SK-N-SH (cell line): Measurements from ENCODE around the gene ATP8B3. TPM values are rescaled to one million over a fixed set of nuclear protein-coding genes. Genes with fewer than 3 reads are reported as not detected.

Experiments
- CTCF ChIA-PET: fragments of 300-600, 350-600 bp; formaldehyde crosslinking; extraction: SDS; loops from one replicate; lab custom pipeline; 2021; lab: Yijun Ruan, JAX
- POLR2A ChIA-PET: fragments of 350-600 bp; sonication (Branson Sonifier 250); formaldehyde crosslinking; extraction: SDS; loops from one replicate; lab custom pipeline; 2020; ENCODE audit warnings: antibody characterized with exemption, inconsistent platforms; lab: Yijun Ruan, JAX
- DNase-seq: peaks from one replicate; pipeline ENCODE4 v3.0.0; 2012
- H2AFZ ChIP-seq: fragments of 200-600 bp; sonication (generic); 2 replicates; pipeline ENCODE4 v1.8.1; 2016; ENCODE audit warnings: antibody characterized with exemption, mild to moderate bottlenecking, low read depth
- H3F3A ChIP-seq: fragments of 200-600 bp; sonication (generic); replicated peaks from 2 replicates; pipeline ENCODE3; 2016; ENCODE audit warnings: antibody characterized with exemption, mild to moderate bottlenecking; ENCODE audit not compliant: insufficient read depth
- H3K27ac ChIP-seq, 2 experiments: fragments of 200-500 bp in 1 of 2; fragments of 200-600 bp in 1 of 2; sonication (Bioruptor generic) in 1 of 2; sonication (generic), shearing (Covaris generic) in 1 of 2; 2 replicates each; pipeline versions ENCODE4 v1.5.1 to v1.6.1; 2014 to 2016; ENCODE audit warnings: low read depth in 2 of 2, inconsistent platforms in 1 of 2, low read length in 1 of 2, mild to moderate bottlenecking in 1 of 2, mixed read lengths in 1 of 2
- H3K27me3 ChIP-seq: fragments of 200-600 bp; sonication (generic), shearing (Covaris generic); 2 replicates; pipeline ENCODE4 v1.6.1; 2016; ENCODE audit warnings: mixed run types; ENCODE audit not compliant: insufficient read depth
- H3K36me3 ChIP-seq, 2 experiments: fragments of 200-500 bp in 1 of 2; fragments of 200-600 bp in 1 of 2; sonication (Bioruptor generic) in 1 of 2; sonication (generic) in 1 of 2; replicated peaks in 1 of 2; 2 replicates each; pipeline versions ENCODE3 to v1.5.1; 2014 to 2016; ENCODE audit warnings: low read length in 1 of 2, mild to moderate bottlenecking in 1 of 2; ENCODE audit not compliant: insufficient read depth in 2 of 2, control insufficient read depth in 1 of 2
- H3K4me1 ChIP-seq, 2 experiments: fragments of 200-500 bp in 1 of 2; fragments of 200-600 bp in 1 of 2; sonication (Bioruptor generic) in 1 of 2; sonication (generic), shearing (Covaris generic) in 1 of 2; 2 replicates each; pipeline versions ENCODE4 v1.5.1 to v1.6.1; 2014 to 2016; ENCODE audit warnings: low read depth in 1 of 2, low read length in 1 of 2, mixed run types in 1 of 2; ENCODE audit not compliant: insufficient read depth in 2 of 2, control insufficient read depth in 1 of 2
- H3K4me2 ChIP-seq: fragments of 200-600 bp; sonication (generic), shearing (Covaris generic); 2 replicates; pipeline ENCODE4 v1.6.1; 2017; ENCODE audit warnings: mixed run types
- H3K4me3 ChIP-seq, 2 experiments: fragments of 200-500 bp in 1 of 2; fragments of 200-600 bp in 1 of 2; sonication (Bioruptor generic) in 1 of 2; sonication (generic), shearing (Covaris generic) in 1 of 2; 2 replicates each; pipeline versions ENCODE4 v1.5.1 to v1.8.1; 2014 to 2016; ENCODE audit warnings: low read depth in 2 of 2, inconsistent platforms in 1 of 2, low read length in 1 of 2, mild to moderate bottlenecking in 1 of 2, mixed read lengths in 1 of 2, moderate library complexity in 1 of 2
- H3K79me2 ChIP-seq: fragments of 200-600 bp; sonication (generic); 2 replicates; pipeline ENCODE4 v1.8.1; 2017; ENCODE audit warnings: mild to moderate bottlenecking; ENCODE audit not compliant: insufficient read depth
- H3K9ac ChIP-seq: fragments of 200-600 bp; sonication (generic); 2 replicates; pipeline ENCODE4 v1.6.1; 2017; ENCODE audit warnings: mixed run types
- H3K9me2 ChIP-seq: fragments of 200-600 bp; sonication (generic); 2 replicates; pipeline ENCODE4 v1.6.1; 2017; ENCODE audit warnings: mixed run types
- H3K9me3 ChIP-seq: fragments of 200-600 bp; sonication (generic); 2 replicates; pipeline ENCODE4 v1.6.1; 2017; ENCODE audit warnings: mixed run types, mild to moderate bottlenecking, moderate library complexity
- H4K20me1 ChIP-seq: fragments of 200-600 bp; sonication (generic); 2 replicates; pipeline ENCODE4 v1.6.1; 2017; ENCODE audit warnings: mild to moderate bottlenecking, mixed run types; ENCODE audit not compliant: insufficient read depth
- CHD2 ChIP-seq: fragments of 150-350 bp; IDR thresholded peaks from 2 replicates; pipeline ENCODE4 v1.6.1; 2018; ENCODE audit warnings: low read length; ENCODE audit not compliant: partially characterized antibody
- CTCF ChIP-seq: fragments of 200-600 bp; sonication (generic); IDR thresholded peaks from 2 replicates; pipeline ENCODE4 v1.6.1; 2017; ENCODE audit warnings: antibody characterized with exemption, mild to moderate bottlenecking, moderate library complexity
- ELF1 ChIP-seq: IDR thresholded peaks from 2 replicates; pipeline ENCODE4 v1.4.0; 2012
- EP300 ChIP-seq, 2 experiments: IDR thresholded peaks; 2 replicates each; pipeline versions ENCODE4 v1.4.0 to v1.6.1; 2012; ENCODE audit warnings: borderline replicate concordance in 1 of 2, low read depth in 1 of 2, low read length in 1 of 2
- EZH2phosphoT487 ChIP-seq: fragments of 200-600 bp; sonication (generic); IDR thresholded peaks from 2 replicates; pipeline ENCODE4 v1.6.1; 2017; ENCODE audit warnings: low read depth, mixed run types, mild to moderate bottlenecking, antibody characterized with exemption, moderate library complexity, borderline replicate concordance
- FOSL2 ChIP-seq: IDR thresholded peaks from 2 replicates; pipeline ENCODE4 v1.4.0; 2012; ENCODE audit warnings: low read depth, mild to moderate bottlenecking, moderate library complexity, borderline replicate concordance
- FOXJ3 ChIP-seq: sonication (generic); formaldehyde crosslinking; IDR thresholded peaks from 2 replicates; pipeline ENCODE4 v1.5.1; 2020; ENCODE audit warnings: mild to moderate bottlenecking, missing genetic modification reagents
- FOXM1 ChIP-seq: IDR thresholded peaks from 2 replicates; pipeline ENCODE4 v1.4.0; 2012; ENCODE audit warnings: low read depth, mild to moderate bottlenecking
- GABPA ChIP-seq: IDR thresholded peaks from 2 replicates; pipeline ENCODE4 v1.4.0; 2012; ENCODE audit warnings: low read depth, mild to moderate bottlenecking
- GATA2 ChIP-seq: sonication (generic); formaldehyde crosslinking; IDR thresholded peaks from 2 replicates; pipeline ENCODE4 v1.5.0; 2020; ENCODE audit warnings: mild to moderate bottlenecking, missing genetic modification reagents
- IRF3 ChIP-seq: fragments of 150-350 bp; IDR thresholded peaks from 2 replicates; pipeline ENCODE4 v1.6.1; 2016; ENCODE audit warnings: mild to moderate bottlenecking, low read depth, low read length
- JUND ChIP-seq: IDR thresholded peaks from 2 replicates; pipeline ENCODE4 v1.4.0; 2012
- MXI1 ChIP-seq: IDR thresholded peaks from 2 replicates; pipeline ENCODE4 v1.6.1; 2012; ENCODE audit warnings: mild to moderate bottlenecking, low read depth, low read length, improper control_type of control experiment
- NRF1 ChIP-seq: IDR thresholded peaks from 2 replicates; pipeline ENCODE4 v1.6.1; 2012; ENCODE audit warnings: low read depth, mild to moderate bottlenecking, low read length
- RAD21 ChIP-seq: IDR thresholded peaks from 2 replicates; pipeline ENCODE4 v1.6.1; 2012; ENCODE audit warnings: mild to moderate bottlenecking, low read length
- RCOR1 ChIP-seq: fragments of 150-350 bp; IDR thresholded peaks from 2 replicates; pipeline ENCODE4 v1.6.1; 2017; ENCODE audit warnings: antibody characterized with exemption, low read length
- RFX5 ChIP-seq: IDR thresholded peaks from 2 replicates; pipeline ENCODE4 v1.6.1; 2012; ENCODE audit warnings: mild to moderate bottlenecking, improper control_type of control experiment, low read length
- RXRA ChIP-seq: IDR thresholded peaks from 2 replicates; pipeline ENCODE4 v1.4.0; 2012; ENCODE audit warnings: low read depth, mild to moderate bottlenecking, borderline replicate concordance
- SMC3 ChIP-seq: IDR thresholded peaks from 2 replicates; pipeline ENCODE4 v1.6.1; 2012; ENCODE audit warnings: low read depth, low read length, improper control_type of control experiment
- TCF12 ChIP-seq: IDR thresholded peaks from 2 replicates; pipeline ENCODE4 v1.4.0; 2012
- TEAD4 ChIP-seq: IDR thresholded peaks from 2 replicates; pipeline ENCODE4 v1.4.0; 2012; ENCODE audit warnings: mild to moderate bottlenecking, borderline replicate concordance; ENCODE audit not compliant: insufficient read depth
- USF1 ChIP-seq: IDR thresholded peaks from 2 replicates; pipeline ENCODE4 v1.4.0; 2012; ENCODE audit warnings: low read depth, borderline replicate concordance
- USF2 ChIP-seq: fragments of 150-350 bp; IDR thresholded peaks from 2 replicates; pipeline ENCODE4 v1.6.1; 2017; ENCODE audit warnings: antibody characterized with exemption, low read length, low read depth, borderline replicate concordance
- WGBS: methylation state at CpG from one replicate; pipeline ENCODE4 v1.1.6; 2017; ENCODE audit warnings: low lambda C conversion rate; 5-methylcytosine and 5-hydroxymethylcytosine counted together
- polyA plus RNA-seq, 3 experiments: library from polyadenylated mRNA; depleted of rRNA; stranded (reverse); fragments of >200 nt; gene quantifications; 2 replicates each; pipeline ENCODE4 v1.2.3, GENCODE V29; 2012
- TF ChIP-seq, protein P1 (sequence below): IDR thresholded peaks from 2 replicates; pipeline ENCODE4 v1.4.0; 2012; ENCODE audit warnings: low read depth, borderline replicate concordance

ATP8B3 gene
- polyA plus RNA-seq, 1 of the 3 experiments (the other 2 are of a cell fraction) = 8.0 TPM

- 7% methylated on average over 31 of the region's 60 CpGs for WGBS
- no peaks in the 10 kb centered on the region for H3K9me3 ChIP-seq
- peaks cover 4 to 6% of the 10 kb centered on the region in 2 experiments for H3K36me3 ChIP-seq
- peaks cover 88% of the 10 kb centered on the region for H4K20me1 ChIP-seq
- H3K79me2 ChIP-seq = peaks cover 78% of the 10 kb centered on the region
- peaks cover 19% of the 10 kb centered on the region for H3F3A ChIP-seq
- H3K27ac ChIP-seq = peak within 1 kb of the TSS; percentile 96 to 99
- H3K27me3 ChIP-seq = no peaks in the 10 kb centered on the region
- peak; percentile 97 for DNase-seq
- no peaks in the 10 kb centered on the region for H3K9me2 ChIP-seq
- peak within 1 kb of the TSS; percentile 84 to 94 for H3K4me3 ChIP-seq
- CTCF ChIA-PET = interaction anchor here (0.7 to 2.0 kb wide), 11 partner anchors 10 to 302 kb away, joined by 3 to 16 read pairs (median 4); no protein-coding TSS in a partner anchor
- peak within 1 kb of the TSS; percentile 99 for H3K9ac ChIP-seq
- peak within 1 kb of the TSS; percentile 83 for H2AFZ ChIP-seq
- POLR2A ChIA-PET = no interaction called here
- peaks cover 7 to 18% of the 10 kb centered on the region in 2 experiments; a peak in 1 of 4 replicates for H3K4me1 ChIP-seq
- H3K4me2 ChIP-seq = peak within 1 kb of the TSS; percentile 100
- TF ChIP-seq JUND = no peak; the same call in 1 of the 2 replicates
- peak; percentile 36 for TF ChIP-seq SMC3
- TF ChIP-seq TEAD4 = no peak
- no peak for TF ChIP-seq TCF12
- no peak for TF ChIP-seq USF1
- no peak for TF ChIP-seq FOXJ3 (CRISPR knock-in tag)
- TF ChIP-seq, protein P1, sequence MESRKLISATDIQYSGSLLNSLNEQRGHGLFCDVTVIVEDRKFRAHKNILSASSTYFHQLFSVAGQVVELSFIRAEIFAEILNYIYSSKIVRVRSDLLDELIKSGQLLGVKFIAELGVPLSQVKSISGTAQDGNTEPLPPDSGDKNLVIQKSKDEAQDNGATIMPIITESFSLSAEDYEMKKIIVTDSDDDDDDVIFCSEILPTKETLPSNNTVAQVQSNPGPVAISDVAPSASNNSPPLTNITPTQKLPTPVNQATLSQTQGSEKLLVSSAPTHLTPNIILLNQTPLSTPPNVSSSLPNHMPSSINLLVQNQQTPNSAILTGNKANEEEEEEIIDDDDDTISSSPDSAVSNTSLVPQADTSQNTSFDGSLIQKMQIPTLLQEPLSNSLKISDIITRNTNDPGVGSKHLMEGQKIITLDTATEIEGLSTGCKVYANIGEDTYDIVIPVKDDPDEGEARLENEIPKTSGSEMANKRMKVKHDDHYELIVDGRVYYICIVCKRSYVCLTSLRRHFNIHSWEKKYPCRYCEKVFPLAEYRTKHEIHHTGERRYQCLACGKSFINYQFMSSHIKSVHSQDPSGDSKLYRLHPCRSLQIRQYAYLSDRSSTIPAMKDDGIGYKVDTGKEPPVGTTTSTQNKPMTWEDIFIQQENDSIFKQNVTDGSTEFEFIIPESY = no peak
- TF ChIP-seq CHD2 = peak; percentile 45
- TF ChIP-seq ELF1 = no peak
- no peak for TF ChIP-seq EZH2phosphoT487
- TF ChIP-seq RXRA = no peak
- TF ChIP-seq NRF1 = no peak
- no peak for TF ChIP-seq MXI1
- 0 out of 2 replicates have a peak, but pooled peaks have one; percentile 17 for TF ChIP-seq RCOR1
- peak in 1 of 2 experiments; percentile 27; a peak in 1 of 4 replicates for TF ChIP-seq EP300 (IDR thresholded peaks at IDR 0.05; ENCODE audit: borderline replicate concordance in 1 of 2, low read depth in 1 of 2, low read length in 1 of 2)
- TF ChIP-seq FOXM1 = no peak
- peak; percentile 98 for TF ChIP-seq CTCF
- TF ChIP-seq RFX5 = no peak
- no peak for TF ChIP-seq FOSL2
- TF ChIP-seq GATA2 (CRISPR knock-in tag) = no peak
- peak; percentile 39 for TF ChIP-seq RAD21
- TF ChIP-seq GABPA = 0 out of 2 replicates have a peak, but pooled peaks have one; percentile 1
- no peak for TF ChIP-seq USF2
- TF ChIP-seq IRF3 = no peak
Measured at GRCh38 chr19:1848399-1849131, 36.5 kb upstream of the ATP8B3 start, which contains the start of gene REXO1. Gene REXO1 (minus strand): TSS chr19:1848483. CDS start chr19:1848358, 125 bp downstream.
